Stimulated activated CD8-positive, alpha-beta memory T cell treated with anti-CD3 and anti-CD28 coated beads, Interleukin-2, amount 100 ng/mL, for 48 hours (primary cell): ENCODE measurements around the gene NDUFS4.
"Not testable (repeated sequence)": the region's sequence is repeated elsewhere in the genome, so short reads cannot be mapped to it uniquely, and the experiment has no call there.

ENCODE experiments used
- DNase-seq, 2 donors: peaks; one replicate each; pipeline ENCODE4 v3.0.0-alpha.2; 2020; ENCODE audit warnings: low read depth in 2 of 2

Gene NDUFS4

GRCh38 chr5:53560506-53561191 lies at the start of gene NDUFS4:
Gene NDUFS4 (plus strand): TSS chr5:53560639. CDS start chr5:53560663, 24 bp downstream.
- peak; percentile 60 to 68 for DNase-seq

GRCh38 chr5:53512539-53512938 lies 47.9 kb upstream of the NDUFS4 start:
- no peak for DNase-seq

GRCh38 chr5:53515988-53516387 lies 44.5 kb upstream of the NDUFS4 start:
- DNase-seq = no peak

GRCh38 chr5:53520813-53521212 lies 39.6 kb upstream of the NDUFS4 start:
- no peak for DNase-seq

GRCh38 chr5:53537711-53538110 lies 22.7 kb upstream of the NDUFS4 start:
- DNase-seq = no peak

- DNase-seq = not testable (repeated sequence)
Measured at GRCh38 chr5:53540739-53541138, 19.7 kb upstream of the NDUFS4 start.

- no peak for DNase-seq
Measured at GRCh38 chr5:53541859-53542258, 18.6 kb upstream of the NDUFS4 start.

- no peak for DNase-seq
Measured at GRCh38 chr5:53542926-53543325, 17.5 kb upstream of the NDUFS4 start.

- no peak for DNase-seq
Measured at GRCh38 chr5:53543401-53543800, 17.0 kb upstream of the NDUFS4 start.

- DNase-seq = no peak
Measured at GRCh38 chr5:53545744-53546143, 14.7 kb upstream of the NDUFS4 start.

GRCh38 chr5:53547226-53547625 lies 13.2 kb upstream of the NDUFS4 start:
- DNase-seq = no peak

GRCh38 chr5:53548501-53548900 lies 11.9 kb upstream of the NDUFS4 start:
- DNase-seq = not testable (repeated sequence)

GRCh38 chr5:53549792-53550191 lies 10.6 kb upstream of the NDUFS4 start:
- no peak for DNase-seq

- DNase-seq = no peak
Measured at GRCh38 chr5:53552561-53552960, 7.9 kb upstream of the NDUFS4 start.

- DNase-seq = no peak
Measured at GRCh38 chr5:53554444-53554843, 6.0 kb upstream of the NDUFS4 start.

- no peak for DNase-seq
Measured at GRCh38 chr5:53555160-53555559, 5.3 kb upstream of the NDUFS4 start.

GRCh38 chr5:53556001-53556400 lies 4.4 kb upstream of the NDUFS4 start:
- DNase-seq = no peak

GRCh38 chr5:53557386-53557785 lies 3.1 kb upstream of the NDUFS4 start:
- no peak for DNase-seq

- DNase-seq = no peak
Measured at GRCh38 chr5:53558966-53559365, 1.5 kb upstream of the NDUFS4 start.

GRCh38 chr5:53560028-53560427 lies 411 bp upstream of the NDUFS4 start:
- no peak for DNase-seq

GRCh38 chr5:53568401-53568800 lies 8.0 kb downstream of the NDUFS4 start:
- no peak for DNase-seq

GRCh38 chr5:53568871-53569270 lies 8.4 kb downstream of the NDUFS4 start:
- DNase-seq = no peak

- DNase-seq = no peak
Measured at GRCh38 chr5:53569453-53569852, 9.0 kb downstream of the NDUFS4 start.

GRCh38 chr5:53571403-53571802 lies 11.0 kb downstream of the NDUFS4 start:
- DNase-seq = no peak
